ENCODE measurements around the gene FBXO8. TPM values are rescaled to one million over a fixed set of nuclear protein-coding genes. Genes with fewer than 3 reads are reported as not detected.
A peak's percentile ranks its signal among the peaks of the same experiment; 100 is the strongest.

The FBXO8 gene
- total RNA-seq, 3 donors from 2014 or later, result 25.1 to 41.2 (median 35.4) TPM

DNA sequence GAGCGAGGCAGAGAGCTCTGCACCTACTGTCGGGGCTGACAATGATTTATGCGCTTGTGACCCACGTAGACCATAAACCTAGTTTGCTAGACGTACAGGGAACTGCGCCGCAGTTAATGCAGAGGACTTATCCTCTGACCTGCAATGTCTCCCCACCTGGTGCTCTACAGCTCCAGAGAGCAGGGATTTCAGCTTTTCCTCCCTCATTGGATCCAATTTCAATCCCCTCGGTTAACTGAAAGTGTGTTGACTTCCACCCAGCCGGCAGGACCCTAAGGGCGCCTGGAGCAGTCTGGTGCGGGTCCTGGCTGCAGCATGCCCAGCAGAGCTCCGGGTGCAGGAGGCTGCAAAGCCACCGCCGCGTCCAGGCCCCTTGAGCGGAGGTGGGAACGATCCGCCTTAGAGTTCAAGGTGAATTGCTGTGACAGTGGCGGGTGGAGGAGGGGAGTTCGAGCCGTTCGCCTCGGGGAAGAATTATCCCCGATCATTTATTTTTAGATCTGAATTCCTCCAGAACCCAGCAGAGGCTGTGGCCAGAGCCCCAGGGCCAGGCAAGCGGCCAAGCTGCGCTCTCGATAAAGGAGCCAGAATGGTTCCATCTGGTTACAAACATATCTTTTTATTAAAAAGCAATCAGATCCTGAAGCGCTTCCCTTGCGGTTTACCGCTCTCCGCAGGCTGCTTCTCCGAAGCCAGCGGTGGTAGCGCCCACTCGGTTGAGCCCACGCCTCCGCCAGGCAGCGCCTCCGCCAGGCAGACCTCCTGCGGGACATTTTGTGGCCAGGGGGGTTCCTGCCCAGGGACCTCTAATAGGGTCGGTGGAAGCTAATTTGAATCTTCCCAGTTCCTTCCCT lies 66.0 kb downstream of the FBXO8 start:
- intact Hi-C loops (cut with DNase I, micrococcal nuclease), result no loop called here
- no peaks in the 10 kb centered on the region for H3K36me3 ChIP-seq (ENCODE audit: low read depth)
- H3K4me3 ChIP-seq, result no peak overlapping the region
- TF ChIP-seq, protein P1, sequence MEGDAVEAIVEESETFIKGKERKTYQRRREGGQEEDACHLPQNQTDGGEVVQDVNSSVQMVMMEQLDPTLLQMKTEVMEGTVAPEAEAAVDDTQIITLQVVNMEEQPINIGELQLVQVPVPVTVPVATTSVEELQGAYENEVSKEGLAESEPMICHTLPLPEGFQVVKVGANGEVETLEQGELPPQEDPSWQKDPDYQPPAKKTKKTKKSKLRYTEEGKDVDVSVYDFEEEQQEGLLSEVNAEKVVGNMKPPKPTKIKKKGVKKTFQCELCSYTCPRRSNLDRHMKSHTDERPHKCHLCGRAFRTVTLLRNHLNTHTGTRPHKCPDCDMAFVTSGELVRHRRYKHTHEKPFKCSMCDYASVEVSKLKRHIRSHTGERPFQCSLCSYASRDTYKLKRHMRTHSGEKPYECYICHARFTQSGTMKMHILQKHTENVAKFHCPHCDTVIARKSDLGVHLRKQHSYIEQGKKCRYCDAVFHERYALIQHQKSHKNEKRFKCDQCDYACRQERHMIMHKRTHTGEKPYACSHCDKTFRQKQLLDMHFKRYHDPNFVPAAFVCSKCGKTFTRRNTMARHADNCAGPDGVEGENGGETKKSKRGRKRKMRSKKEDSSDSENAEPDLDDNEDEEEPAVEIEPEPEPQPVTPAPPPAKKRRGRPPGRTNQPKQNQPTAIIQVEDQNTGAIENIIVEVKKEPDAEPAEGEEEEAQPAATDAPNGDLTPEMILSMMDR (IDR thresholded peaks at IDR 0.05), result no peak
- H3K9me3 ChIP-seq, result no peaks in the 10 kb centered on the region
- peak; percentile 39 for ATAC-seq
- peaks cover 20% of the 10 kb centered on the region for H3K4me1 ChIP-seq (ENCODE audit: low read depth)
- no peak for DNase-seq

DNA sequence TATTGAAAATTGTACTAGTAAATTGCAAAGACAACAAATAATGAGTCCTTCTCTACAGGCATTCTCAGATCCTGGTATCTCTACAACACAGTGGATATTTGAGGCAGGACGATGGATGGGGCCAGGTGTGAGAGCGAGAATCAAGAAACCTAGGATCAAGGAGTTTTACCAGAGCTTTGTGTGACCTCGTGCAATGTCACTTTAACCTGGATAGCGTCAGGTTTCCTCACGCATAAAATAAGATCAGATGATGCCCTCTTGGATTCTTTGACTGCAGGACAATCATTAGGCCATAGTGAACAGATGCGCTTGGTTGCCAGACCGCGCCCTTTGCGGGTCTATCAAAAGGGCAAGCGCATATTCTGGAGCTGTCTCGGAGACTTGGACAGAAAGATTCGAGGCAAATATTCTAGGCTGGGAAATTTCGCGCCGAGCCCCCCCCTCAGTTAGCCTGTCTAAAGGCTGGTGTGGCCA lies 66.6 kb downstream of the FBXO8 start:
- H3K4me1 ChIP-seq (ENCODE audit: low read depth), result peaks cover 20% of the 10 kb centered on the region
- intact Hi-C loops (cut with DNase I, micrococcal nuclease), result no loop called here
- H3K4me3 ChIP-seq, result no peak overlapping the region
- H3K9me3 ChIP-seq, result no peaks in the 10 kb centered on the region
- TF ChIP-seq, protein P1 (IDR thresholded peaks at IDR 0.05), result no peak
- DNase-seq (no peak), ATAC-seq (no peak)
- H3K36me3 ChIP-seq (ENCODE audit: low read depth), result no peaks in the 10 kb centered on the region

DNA sequence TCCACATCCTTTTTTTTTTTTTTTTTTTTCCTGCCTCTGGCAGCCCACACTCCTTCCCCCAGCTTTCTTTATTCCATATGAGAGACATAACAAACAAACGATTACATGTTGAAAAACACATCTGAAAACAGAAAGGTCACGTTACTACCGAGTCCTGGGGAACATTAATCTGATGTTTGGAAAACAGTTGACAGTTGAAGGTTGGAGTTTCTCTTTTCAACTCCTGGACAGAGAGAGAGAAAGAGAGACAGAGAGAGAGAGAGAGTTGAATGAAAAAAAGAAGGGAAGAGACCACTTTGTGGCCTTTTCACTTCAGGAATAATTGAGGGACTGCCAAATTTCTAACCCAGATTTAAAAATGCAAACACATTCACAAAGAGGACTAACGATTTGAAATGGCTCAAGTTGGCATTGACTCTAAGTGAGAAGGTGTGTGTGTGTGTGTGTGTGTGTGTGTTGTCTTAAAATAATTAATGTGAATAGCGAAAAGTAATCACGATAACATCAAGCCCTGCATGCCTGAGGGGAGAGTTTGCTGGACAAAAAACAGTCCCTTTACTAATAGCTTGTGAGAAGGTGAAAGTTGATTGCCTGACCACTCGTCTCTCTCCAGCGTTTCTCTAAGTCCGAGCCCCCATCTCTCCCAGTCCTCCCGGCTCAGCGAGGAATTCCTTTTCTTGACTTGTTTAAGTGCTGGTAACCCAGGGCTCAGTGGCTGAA lies 67.3 kb downstream of the FBXO8 start:
- H3K4me3 ChIP-seq, result no peak overlapping the region
- TF ChIP-seq, protein P1 (IDR thresholded peaks at IDR 0.05), result no peak
- intact Hi-C loops (cut with DNase I, micrococcal nuclease), result no loop called here
- no peaks in the 10 kb centered on the region for H3K36me3 ChIP-seq (ENCODE audit: low read depth)
- ATAC-seq, result no peak
- peaks cover 20% of the 10 kb centered on the region for H3K4me1 ChIP-seq (ENCODE audit: low read depth)
- no peaks in the 10 kb centered on the region for H3K9me3 ChIP-seq
- no peak for DNase-seq

DNA sequence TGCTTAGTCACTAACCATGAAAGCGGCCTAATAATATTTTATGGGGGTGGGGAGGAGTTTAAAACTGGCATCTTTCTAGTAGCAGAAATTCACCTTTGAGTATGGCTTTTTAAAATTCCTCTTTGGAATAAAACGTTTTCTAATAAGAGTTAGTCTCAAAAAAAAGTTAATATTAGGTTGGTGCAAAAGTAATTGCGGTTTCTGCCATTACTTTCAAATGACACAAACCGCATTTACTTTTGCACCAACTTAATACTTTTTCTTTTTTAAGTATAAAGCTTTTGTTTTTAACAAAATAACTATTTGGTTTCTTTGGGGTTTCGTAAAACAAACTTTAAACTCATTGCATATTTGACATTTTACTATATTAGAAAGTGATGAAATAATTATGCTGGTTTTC lies 68.4 kb downstream of the FBXO8 start:
- ATAC-seq (no peak), DNase-seq (no peak)
- no peak overlapping the region for H3K4me3 ChIP-seq
- intact Hi-C loops (cut with DNase I, micrococcal nuclease), result no loop called here
- TF ChIP-seq, protein P1 (IDR thresholded peaks at IDR 0.05), result no peak
- H3K9me3 ChIP-seq, result no peaks in the 10 kb centered on the region
- peaks cover 20% of the 10 kb centered on the region for H3K4me1 ChIP-seq (ENCODE audit: low read depth)
- H3K36me3 ChIP-seq (ENCODE audit: low read depth), result no peaks in the 10 kb centered on the region

DNA sequence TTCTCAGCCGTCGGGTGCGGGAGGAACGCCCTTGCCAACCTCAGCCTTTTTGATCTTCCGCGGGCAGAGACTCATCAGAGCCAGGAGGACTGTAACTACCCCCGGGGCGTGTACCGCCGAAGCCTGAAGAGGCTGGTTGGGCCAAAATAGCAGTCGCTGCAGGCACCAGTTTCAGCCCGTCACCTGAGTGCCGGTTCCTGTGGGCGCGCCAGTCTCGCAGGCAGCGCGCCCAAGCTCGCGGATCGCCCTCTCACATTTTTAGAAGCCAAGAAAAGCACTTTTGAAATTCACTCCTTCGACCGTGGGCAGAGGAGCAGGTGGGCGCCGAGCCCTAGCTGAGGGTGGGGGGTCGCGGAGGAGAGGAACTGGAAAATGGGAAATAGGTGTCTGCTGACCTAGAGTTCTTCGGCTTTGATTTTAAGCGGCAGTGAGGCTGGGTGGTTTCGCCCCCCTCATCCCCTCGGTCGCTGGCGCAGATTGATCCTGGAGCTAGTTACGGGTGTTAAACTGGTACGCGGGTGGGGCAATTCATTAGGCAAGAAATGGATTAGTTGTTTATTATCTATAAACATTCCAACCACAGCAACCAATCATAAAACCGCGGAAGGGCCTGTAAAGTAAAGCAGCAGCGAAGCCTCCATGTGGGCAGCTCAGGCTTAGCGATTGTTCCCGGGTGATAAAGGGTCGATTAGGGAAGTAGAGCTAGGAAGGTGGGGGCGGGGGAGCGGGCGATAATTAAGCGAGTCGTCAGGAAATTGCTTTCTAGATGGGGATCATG lies 69.2 kb downstream of the FBXO8 start:
- Histone ChIP-seq H3K36me3 (ENCODE audit: low read depth) (no peaks in the 10 kb centered on the region), H3K4me3 (no peak overlapping the region), H3K9me3 (no peaks in the 10 kb centered on the region), H3K4me1 (ENCODE audit: low read depth) (peaks cover 20% of the 10 kb centered on the region)
- TF ChIP-seq, protein P1 (IDR thresholded peaks at IDR 0.05), result no peak
- ATAC-seq (peak; percentile 25), DNase-seq (peak in 1 of 3 donors; percentile 27)
- intact Hi-C loops (cut with DNase I, micrococcal nuclease), result no loop called here
